Posterior vena cava (tissue), 2 donors: ENCODE data around the gene HNRNPK. TPM values are rescaled to one million over a fixed set of nuclear protein-coding genes. Genes with fewer than 3 reads are reported as not detected.
A peak's percentile ranks its signal among the peaks of the same experiment; 100 is the strongest.

Experiments used
- DNase-seq: peaks from one replicate; pipeline ENCODE4 v3.0.0-alpha.2; 2020; ENCODE audit warnings: low spot score
- intact Hi-C, 2 donors: fragments of 100-400 bp; cut with DNase I; formaldehyde crosslinking; loops; one replicate each; pipeline versions ENCODE4 v1.14.1 to v1.14.2; 2022 to 2023
- long read RNA-seq, 2 donors: library from polyadenylated mRNA; unstranded; transcript quantifications; one replicate each; pipeline ENCODE4 v2.0.0, GENCODE V29; 2020 to 2021
- total RNA-seq, 2 donors: library from RNA; stranded (reverse); fragmentation: NEBNext Ultra II Directional; extraction: Animal tissue kit (Norgen Biotek cat#: 25700); gene quantifications; one replicate each; pipeline ENCODE4 v1.2.1, GENCODE V29; 2021
- donor health status: DM: yes; HTN: yes; CAD: no.
- donor health status: DM: yes; HTN: yes; CAD: no.

HNRNPK gene
- 100 to 1,000 TPM; 343 to 360 TPM for total RNA-seq
- long read RNA-seq, donor 1, partial matches to known transcripts = 11 of 83 reads
- long read RNA-seq, donor 1, other reads (novel, unspliced or antisense) = 71 of 83 reads
- long read RNA-seq, donor 2, partial matches to known transcripts = 52 of 256 reads
- long read RNA-seq, donor 2, other reads (novel, unspliced or antisense) = 202 of 256 reads

GRCh38 chr9:83979812-83980394 is at the start of gene HNRNPK:
Gene HNRNPK (minus strand): TSS chr9:83980215. CDS start chr9:83978252, 1,963 bp downstream.
- intact Hi-C loops = no loop called here
- DNase-seq = peak; percentile 100

- no peak for DNase-seq
These were observed 47.2 kb upstream of the HNRNPK start for GRCh38 chr9:84027201-84027600.

GRCh38 chr9:84024041-84024575 is 44.1 kb upstream of the HNRNPK start:
- intact Hi-C loops = no loop called here
- no peak for DNase-seq

More at GRCh38 chr9:84027201-84027600, 47.2 kb upstream of the HNRNPK start:
- intact Hi-C loops = no loop called here

- intact Hi-C loops = no loop called here
- no peak for DNase-seq
These were observed 27.6 kb upstream of the HNRNPK start for GRCh38 chr9:84007662-84008061.

- no peak for DNase-seq
- intact Hi-C loops = no loop called here
These were observed 23.2 kb upstream of the HNRNPK start for GRCh38 chr9:84003246-84003645.

- intact Hi-C loops = no loop called here
These were observed 22.3 kb upstream of the HNRNPK start for GRCh38 chr9:84002344-84002743.

GRCh38 chr9:84001621-84002020 is 21.6 kb upstream of the HNRNPK start:
- intact Hi-C loops = no loop called here
- DNase-seq = no peak

More at GRCh38 chr9:84002344-84002743, 22.3 kb upstream of the HNRNPK start:
- no peak for DNase-seq

- intact Hi-C loops = no loop called here
- no peak for DNase-seq
These were observed 20.2 kb upstream of the HNRNPK start for GRCh38 chr9:84000186-84000585.

GRCh38 chr9:83999141-83999918 is 19.3 kb upstream of the HNRNPK start:
- intact Hi-C loops = no loop called here
- DNase-seq = no peak

GRCh38 chr9:83996126-83996525 is 16.1 kb upstream of the HNRNPK start:
- no peak for DNase-seq
- intact Hi-C loops = no loop called here

GRCh38 chr9:83992901-83993300 is 12.9 kb upstream of the HNRNPK start:
- intact Hi-C loops = no loop called here
- no peak for DNase-seq

- no peak for DNase-seq
- intact Hi-C loops = no loop called here
These were observed 12.4 kb upstream of the HNRNPK start for GRCh38 chr9:83992407-83992806.

- intact Hi-C loops = no loop called here
- no peak for DNase-seq
These were observed 11.3 kb upstream of the HNRNPK start for GRCh38 chr9:83991355-83991754.

- intact Hi-C loops = no loop called here
- DNase-seq = no peak
These were observed 8.4 kb upstream of the HNRNPK start for GRCh38 chr9:83988411-83988810.

GRCh38 chr9:83987402-83987791 is 7.4 kb upstream of the HNRNPK start:
- no peak for DNase-seq
- intact Hi-C loops = no loop called here

GRCh38 chr9:83986765-83987401 is 6.9 kb upstream of the HNRNPK start:
- no peak for DNase-seq
- intact Hi-C loops = no loop called here

- no peak for DNase-seq
- intact Hi-C loops = no loop called here
These were observed 6.2 kb upstream of the HNRNPK start for GRCh38 chr9:83986195-83986594.

- intact Hi-C loops = no loop called here
- DNase-seq = peak; percentile 69
These were observed 1.3 kb upstream of the HNRNPK start for GRCh38 chr9:83981126-83981871.

- DNase-seq = peak; percentile 100
- intact Hi-C loops = no loop called here
These were observed 545 bp upstream of the HNRNPK start, which contains the start of gene RMI1 for GRCh38 chr9:83980395-83981125. Gene RMI1 (plus strand): TSS chr9:83980805. CDS start chr9:84000987, 20,182 bp downstream.
